GM12872 (cell line): Measurements from ENCODE around the gene LEMD3.

Experiments used
- TF ChIP-seq, protein P1 (sequence below): IDR thresholded peaks from 3 replicates; pipeline ENCODE4 v1.5.1; 2011; ENCODE audit warnings: low read depth, mild to moderate bottlenecking, low read length, moderate library complexity; ENCODE audit not compliant: insufficient read depth

Gene LEMD3

DNA sequence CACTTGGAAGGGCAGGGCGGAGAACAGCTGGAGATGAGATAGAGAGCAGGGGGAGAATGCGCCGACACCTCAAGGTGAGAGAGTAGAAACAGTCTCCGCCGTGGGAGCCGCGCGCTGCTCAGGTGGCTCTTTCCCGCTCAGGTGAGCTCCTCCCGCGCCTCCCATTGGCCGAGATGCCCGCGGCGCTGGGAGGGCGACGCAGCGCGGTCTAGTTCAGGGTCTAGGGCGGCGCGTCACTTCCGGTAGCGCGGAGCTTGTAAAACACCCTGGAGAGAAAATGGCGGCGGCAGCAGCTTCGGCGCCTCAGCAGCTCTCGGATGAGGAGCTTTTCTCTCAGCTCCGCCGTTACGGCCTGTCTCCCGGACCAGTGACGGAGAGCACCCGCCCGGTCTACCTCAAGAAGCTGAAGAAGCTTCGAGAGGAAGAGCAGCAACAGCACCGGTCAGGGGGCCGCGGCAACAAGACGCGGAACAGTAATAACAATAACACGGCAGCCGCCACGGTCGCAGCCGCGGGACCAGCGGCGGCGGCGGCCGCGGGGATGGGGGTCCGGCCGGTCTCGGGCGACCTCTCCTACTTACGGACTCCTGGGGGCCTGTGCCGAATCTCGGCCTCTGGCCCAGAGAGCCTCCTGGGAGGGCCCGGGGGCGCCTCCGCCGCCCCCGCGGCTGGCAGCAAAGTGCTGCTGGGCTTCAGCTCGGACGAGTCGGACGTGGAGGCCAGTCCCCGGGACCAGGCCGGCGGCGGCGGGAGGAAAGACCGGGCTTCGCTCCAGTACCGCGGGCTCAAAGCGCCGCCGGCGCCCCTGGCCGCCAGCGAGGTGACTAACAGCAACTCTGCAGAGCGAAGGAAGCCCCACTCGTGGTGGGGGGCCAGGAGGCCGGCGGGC, at the start of gene LEMD3:
Gene LEMD3, plus strand, starts transcription at position 264 of the 889 bp plus-strand sequence. Its CDS starts 14 bp downstream, at position 278.
- TF ChIP-seq, protein P1, sequence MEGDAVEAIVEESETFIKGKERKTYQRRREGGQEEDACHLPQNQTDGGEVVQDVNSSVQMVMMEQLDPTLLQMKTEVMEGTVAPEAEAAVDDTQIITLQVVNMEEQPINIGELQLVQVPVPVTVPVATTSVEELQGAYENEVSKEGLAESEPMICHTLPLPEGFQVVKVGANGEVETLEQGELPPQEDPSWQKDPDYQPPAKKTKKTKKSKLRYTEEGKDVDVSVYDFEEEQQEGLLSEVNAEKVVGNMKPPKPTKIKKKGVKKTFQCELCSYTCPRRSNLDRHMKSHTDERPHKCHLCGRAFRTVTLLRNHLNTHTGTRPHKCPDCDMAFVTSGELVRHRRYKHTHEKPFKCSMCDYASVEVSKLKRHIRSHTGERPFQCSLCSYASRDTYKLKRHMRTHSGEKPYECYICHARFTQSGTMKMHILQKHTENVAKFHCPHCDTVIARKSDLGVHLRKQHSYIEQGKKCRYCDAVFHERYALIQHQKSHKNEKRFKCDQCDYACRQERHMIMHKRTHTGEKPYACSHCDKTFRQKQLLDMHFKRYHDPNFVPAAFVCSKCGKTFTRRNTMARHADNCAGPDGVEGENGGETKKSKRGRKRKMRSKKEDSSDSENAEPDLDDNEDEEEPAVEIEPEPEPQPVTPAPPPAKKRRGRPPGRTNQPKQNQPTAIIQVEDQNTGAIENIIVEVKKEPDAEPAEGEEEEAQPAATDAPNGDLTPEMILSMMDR: no peak

DNA sequence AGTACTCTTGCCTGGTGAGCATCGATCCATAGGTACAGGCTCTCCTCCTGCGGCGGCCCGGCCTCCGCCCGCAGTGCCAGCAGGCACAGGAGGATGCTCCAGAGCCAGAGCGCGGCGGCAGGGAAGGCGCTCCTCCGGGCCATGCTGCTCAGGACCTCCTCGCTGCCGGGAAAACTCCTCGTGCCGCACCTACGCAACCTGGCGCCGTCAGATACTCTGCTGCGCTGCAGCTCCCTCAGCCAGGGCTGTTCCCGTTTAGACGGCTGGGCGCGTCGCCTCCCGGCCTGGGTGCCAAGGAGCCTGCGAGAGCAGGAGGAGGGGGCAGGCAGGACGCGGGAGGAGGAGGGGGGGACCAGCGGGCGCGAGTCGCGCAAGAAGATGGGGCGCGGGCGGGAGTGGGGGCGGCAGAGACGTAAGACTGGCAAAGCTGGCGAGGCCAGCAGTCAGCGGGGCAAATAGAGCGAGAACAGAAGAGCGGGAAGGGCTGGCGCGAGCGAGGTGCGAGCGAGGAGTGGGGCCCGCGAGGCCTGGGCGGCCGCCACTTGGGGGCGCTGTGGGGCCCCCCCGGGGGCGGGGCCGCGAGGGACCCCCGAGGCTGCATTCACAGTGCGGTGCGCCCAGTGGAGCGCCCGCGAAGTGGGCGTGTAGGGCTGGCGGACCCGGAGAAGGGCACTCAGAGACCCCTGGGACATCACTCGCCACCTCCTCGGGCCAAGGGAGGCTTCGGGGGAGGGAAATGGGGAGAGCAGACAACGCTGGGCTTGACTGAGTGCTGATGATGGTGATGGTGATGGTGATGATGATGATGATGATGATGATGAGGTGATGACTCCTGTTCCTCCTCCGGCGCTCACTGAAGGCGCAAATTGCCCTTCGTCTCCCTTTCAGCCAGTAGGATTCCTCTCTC, 48.1 kb upstream of the LEMD3 start, which contains the start of gene WIF1:
Gene WIF1, minus strand, starts transcription at position 257 of the 907 bp plus-strand sequence. Its CDS starts 114 bp downstream, at position 143.
- TF ChIP-seq, protein P1: peak; percentile 49; the same call in 2 of the 3 replicates

DNA sequence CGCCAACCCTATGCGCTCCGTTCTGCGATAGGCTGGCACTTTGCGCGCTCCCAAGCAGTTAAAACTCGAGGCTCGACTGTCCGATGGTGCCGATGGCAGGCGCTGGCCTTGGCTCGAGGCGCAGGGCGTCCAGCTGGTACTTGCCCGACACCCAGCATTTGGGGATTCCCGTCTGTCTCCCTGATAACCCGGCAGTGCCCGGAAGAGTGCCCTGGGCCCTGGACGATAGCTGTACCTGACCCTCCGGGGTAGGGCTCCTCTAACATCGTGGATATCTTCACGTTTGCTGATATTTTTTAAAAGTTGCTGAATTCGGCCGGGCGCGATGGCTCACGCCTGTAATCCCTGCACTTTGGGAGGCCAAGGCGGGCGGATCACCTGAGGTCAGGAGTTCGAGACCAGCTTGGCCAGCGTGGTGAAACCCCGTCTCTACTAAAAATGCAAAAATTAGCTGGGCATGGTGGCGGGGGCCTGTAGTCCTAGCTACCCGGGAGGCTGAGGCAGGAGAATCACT, 47.4 kb upstream of the LEMD3 start:
- TF ChIP-seq, protein P1: no peak

DNA sequence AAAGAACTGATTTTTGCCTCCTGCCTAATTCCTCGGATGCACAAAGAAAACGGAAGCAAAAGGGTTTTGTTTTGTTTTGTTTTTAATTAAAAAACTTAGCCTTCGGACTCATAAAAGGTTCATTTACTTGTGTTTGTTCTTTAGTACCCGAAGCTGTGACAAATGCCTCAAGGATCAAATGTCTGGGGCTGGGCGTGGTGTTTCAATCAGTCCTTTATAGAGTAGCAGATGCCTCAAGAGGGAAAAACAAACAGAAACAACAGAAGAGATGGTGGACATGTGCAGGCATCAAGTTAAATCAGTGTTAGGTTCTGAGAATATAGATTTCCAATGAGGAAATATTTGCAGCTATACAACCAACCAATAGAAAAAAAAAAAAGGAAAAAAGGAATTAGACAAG, 46.7 kb upstream of the LEMD3 start:
- TF ChIP-seq, protein P1: no peak

DNA sequence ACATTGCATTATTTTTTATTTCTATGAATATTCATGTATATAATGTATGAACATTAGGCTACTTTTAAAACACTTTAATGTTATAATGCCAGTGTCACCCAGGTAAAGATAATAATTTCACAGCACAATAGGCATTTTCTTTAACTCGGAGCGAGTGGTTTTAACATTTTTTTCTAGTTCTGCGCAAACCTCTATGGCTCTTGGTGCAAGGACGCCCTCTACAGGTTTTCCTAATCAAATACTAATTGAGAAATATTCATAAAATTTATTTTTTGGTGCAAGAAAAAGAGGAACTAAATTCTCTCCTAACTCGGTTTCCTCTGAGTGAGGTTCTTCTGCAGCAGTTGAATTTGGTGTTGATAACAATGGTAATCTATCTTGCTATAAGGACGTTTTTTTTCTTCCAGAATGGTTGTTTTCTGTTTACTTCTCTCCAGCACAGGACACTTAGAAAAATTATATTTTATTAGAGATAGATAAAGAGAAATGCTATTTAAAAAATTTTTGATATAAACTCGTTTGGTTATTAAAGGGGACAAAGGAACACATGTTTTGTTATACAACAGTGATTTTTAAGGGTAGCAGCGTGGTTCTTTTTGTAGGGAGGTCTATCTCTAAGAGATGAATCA, 45.8 kb upstream of the LEMD3 start:
- TF ChIP-seq, protein P1: peak; percentile 49

DNA sequence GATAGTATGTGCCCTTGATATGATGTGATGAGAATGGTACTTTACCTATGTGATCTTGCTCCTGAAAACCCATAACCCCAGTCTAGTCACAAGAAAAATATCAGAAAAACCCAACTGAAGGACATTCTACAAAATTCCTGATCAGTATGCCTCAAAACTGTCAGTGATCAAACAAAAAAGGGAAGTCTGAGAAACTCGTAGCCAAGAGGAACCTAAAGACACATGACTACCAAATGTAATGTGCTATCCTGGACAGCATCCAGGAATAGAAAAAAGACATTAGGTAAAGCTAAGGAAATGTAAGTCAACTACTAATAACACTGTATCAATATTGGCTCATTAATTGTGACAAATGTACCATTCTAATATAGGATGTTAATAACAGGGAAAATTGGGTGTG, 44.1 kb upstream of the LEMD3 start:
- TF ChIP-seq, protein P1: no peak
